SU-DHL-6 (cell line): ENCODE data around the gene RHOV.

Experiments used
- H2AFZ ChIP-seq: fragments of 200-600 bp; sonication (generic); 2 replicates; pipeline ENCODE4 v1.6.1; 2014; ENCODE audit warnings: low read depth, mild to moderate bottlenecking, moderate library complexity, mixed read lengths, antibody characterized with exemption, low read length; ENCODE audit not compliant: severe bottlenecking
- H3F3A ChIP-seq: fragments of 200-600 bp; shearing (Covaris generic); 2 replicates; pipeline ENCODE4 v1.6.0; 2016; ENCODE audit warnings: antibody characterized with exemption, mild to moderate bottlenecking; ENCODE audit not compliant: insufficient read depth
- H3K27ac ChIP-seq: fragments of 200-600 bp; sonication (generic); 2 replicates; pipeline ENCODE4 v1.5.1; 2016; ENCODE audit warnings: low read depth, mild to moderate bottlenecking, low read length, moderate library complexity, mixed read lengths
- H3K27me3 ChIP-seq: fragments of 200-600 bp; sonication (generic), shearing (Covaris generic); 2 replicates; pipeline ENCODE4 v1.6.0; 2014; ENCODE audit warnings: mild to moderate bottlenecking, low read length
- H3K36me3 ChIP-seq: fragments of 200-600 bp; sonication (generic); 2 replicates; pipeline ENCODE4 v1.6.1; 2014; ENCODE audit warnings: mild to moderate bottlenecking, low read length, mixed read lengths
- H3K4me2 ChIP-seq: fragments of 300-600, 200-600 bp; shearing (Covaris generic), sonication (generic); 2 replicates; pipeline ENCODE4 v1.6.0; 2014; ENCODE audit warnings: low read length, low read depth, mild to moderate bottlenecking; ENCODE audit not compliant: poor library complexity, severe bottlenecking
- H3K4me3 ChIP-seq: fragments of 200-600 bp; sonication (generic); 2 replicates; pipeline ENCODE4 v1.5.1; 2014; ENCODE audit warnings: antibody characterized with exemption, low read length, mild to moderate bottlenecking, mixed read lengths; ENCODE audit not compliant: insufficient read depth, poor library complexity, severe bottlenecking
- H3K79me2 ChIP-seq: fragments of 200-600 bp; sonication (generic); 2 replicates; pipeline ENCODE4 v1.6.1; 2014; ENCODE audit warnings: mild to moderate bottlenecking, low read length, moderate library complexity; ENCODE audit not compliant: insufficient read depth
- H3K9ac ChIP-seq: fragments of 200-600 bp; sonication (generic); 2 replicates; pipeline ENCODE4 v1.7.0; 2014; ENCODE audit warnings: mild to moderate bottlenecking, low read length
- H3K9me2 ChIP-seq: fragments of 200-600 bp; sonication (generic); replicated peaks from 2 replicates; pipeline ENCODE4 v1.6.1; 2014; ENCODE audit warnings: low read length; ENCODE audit not compliant: insufficient read depth
- H3K9me3 ChIP-seq: fragments of 200-600 bp; sonication (generic); 2 replicates; pipeline ENCODE4 v1.6.1; 2014; ENCODE audit warnings: low read length, mixed read lengths; ENCODE audit not compliant: insufficient read depth
- H4K20me1 ChIP-seq: fragments of 200-600 bp; sonication (generic); 2 replicates; pipeline ENCODE4 v1.6.1; 2014; ENCODE audit warnings: low read depth, mild to moderate bottlenecking, antibody characterized with exemption, low read length, moderate library complexity, mixed read lengths
- EZH2phosphoT487 ChIP-seq: fragments of 200-600 bp; sonication (generic), shearing (Covaris generic); conservative IDR thresholded peaks from 2 replicates; pipeline ENCODE4 v1.6.1; 2018; ENCODE audit warnings: mild to moderate bottlenecking, antibody characterized with exemption, low read length, moderate library complexity, mixed read lengths
- TF ChIP-seq, protein P1 (sequence below): fragments of 200-600 bp; sonication (generic); IDR thresholded peaks from one replicate; pipeline ENCODE4 v1.5.1; 2017; ENCODE audit warnings: antibody characterized with exemption, mild to moderate bottlenecking, low read length, moderate library complexity; ENCODE audit not compliant: insufficient read depth, poor library complexity, severe bottlenecking

Gene RHOV

DNA sequence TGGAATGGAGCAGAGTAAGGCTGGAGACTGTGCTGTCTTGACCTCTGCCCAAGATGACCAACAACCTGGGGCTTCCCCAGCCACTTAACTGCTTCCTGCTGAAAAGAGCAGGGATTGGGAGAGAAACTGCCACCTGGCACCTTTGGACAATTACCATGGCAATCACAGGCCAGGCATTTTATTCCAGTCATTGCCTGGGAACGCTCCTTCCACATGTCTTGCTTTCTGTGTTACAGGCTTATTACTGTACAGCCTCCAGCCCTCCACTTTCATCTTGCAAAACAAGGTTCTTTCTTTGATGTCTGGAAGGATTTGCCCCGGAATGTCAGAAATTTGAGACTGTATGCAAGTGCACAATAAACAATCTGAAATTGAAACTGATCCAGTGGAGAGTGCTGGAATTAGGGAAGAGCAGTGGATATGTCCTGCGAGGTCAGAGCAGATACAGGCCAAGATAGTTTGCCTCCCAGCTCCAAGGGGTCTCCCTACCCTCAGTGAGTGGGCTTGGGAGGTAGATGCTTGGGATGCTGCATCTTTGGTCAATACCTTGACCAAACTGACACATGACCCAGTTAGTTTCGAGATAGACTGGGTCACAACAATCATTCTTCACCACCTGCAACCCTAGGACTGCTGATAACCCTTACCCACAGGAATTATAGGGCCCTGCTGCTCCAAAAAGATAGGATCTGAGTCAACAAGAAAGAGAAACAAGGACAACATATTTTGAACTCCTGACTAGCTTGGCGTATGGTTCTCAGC is 48.2 kb downstream of the RHOV start:
- H3K9me2 ChIP-seq, result no peaks in the 10 kb centered on the region
- H2AFZ ChIP-seq, result no peak overlapping the region
- H3K9ac ChIP-seq, result no peak overlapping the region
- no peaks in the 10 kb centered on the region for H3K27me3 ChIP-seq
- no peak overlapping the region for H3K4me3 ChIP-seq
- H3K27ac ChIP-seq, result no peak overlapping the region
- no peaks in the 10 kb centered on the region for H3K79me2 ChIP-seq
- TF ChIP-seq, protein P1, sequence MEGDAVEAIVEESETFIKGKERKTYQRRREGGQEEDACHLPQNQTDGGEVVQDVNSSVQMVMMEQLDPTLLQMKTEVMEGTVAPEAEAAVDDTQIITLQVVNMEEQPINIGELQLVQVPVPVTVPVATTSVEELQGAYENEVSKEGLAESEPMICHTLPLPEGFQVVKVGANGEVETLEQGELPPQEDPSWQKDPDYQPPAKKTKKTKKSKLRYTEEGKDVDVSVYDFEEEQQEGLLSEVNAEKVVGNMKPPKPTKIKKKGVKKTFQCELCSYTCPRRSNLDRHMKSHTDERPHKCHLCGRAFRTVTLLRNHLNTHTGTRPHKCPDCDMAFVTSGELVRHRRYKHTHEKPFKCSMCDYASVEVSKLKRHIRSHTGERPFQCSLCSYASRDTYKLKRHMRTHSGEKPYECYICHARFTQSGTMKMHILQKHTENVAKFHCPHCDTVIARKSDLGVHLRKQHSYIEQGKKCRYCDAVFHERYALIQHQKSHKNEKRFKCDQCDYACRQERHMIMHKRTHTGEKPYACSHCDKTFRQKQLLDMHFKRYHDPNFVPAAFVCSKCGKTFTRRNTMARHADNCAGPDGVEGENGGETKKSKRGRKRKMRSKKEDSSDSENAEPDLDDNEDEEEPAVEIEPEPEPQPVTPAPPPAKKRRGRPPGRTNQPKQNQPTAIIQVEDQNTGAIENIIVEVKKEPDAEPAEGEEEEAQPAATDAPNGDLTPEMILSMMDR, result no peak
- no peak for TF ChIP-seq EZH2phosphoT487
- H3F3A ChIP-seq, result no peaks in the 10 kb centered on the region
- H3K4me2 ChIP-seq, result no peak overlapping the region
- no peaks in the 10 kb centered on the region for H3K9me3 ChIP-seq
- H4K20me1 ChIP-seq, result no peaks in the 10 kb centered on the region
- no peaks in the 10 kb centered on the region for H3K36me3 ChIP-seq

DNA sequence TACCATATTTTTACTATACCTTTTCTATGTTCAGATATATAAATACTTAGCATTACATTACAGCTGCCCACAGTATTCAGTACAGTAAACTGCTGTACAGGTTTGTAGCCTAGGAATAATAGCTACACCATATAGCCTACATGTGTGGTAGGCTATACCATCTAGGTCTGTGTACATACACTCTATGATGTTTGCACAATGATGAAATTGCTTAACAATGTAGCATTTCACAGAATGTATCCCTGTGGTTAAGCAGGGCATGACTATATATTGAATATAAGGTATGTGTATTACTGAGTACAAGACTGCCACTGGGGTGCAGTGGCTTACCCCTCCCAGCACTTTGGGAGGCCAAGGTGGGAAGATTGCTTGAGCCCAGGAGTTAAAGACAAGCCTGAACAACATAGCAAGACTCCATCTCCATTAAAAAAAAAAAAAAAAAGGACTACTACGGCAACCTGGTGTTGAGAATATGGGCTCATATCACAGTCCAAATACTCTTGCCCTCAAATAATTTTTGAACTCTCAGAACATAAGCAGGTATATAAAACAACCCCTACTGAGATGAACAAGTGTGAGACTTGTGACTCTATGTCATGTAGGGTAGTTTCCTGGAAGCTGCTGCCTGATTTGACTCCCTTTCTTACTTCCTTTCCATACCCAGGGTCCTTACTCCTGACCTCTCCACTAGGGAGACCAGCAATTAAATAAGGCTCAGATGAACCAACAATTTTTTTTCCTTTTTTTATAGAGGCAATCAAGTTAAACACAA is 50.3 kb downstream of the RHOV start:
- no peaks in the 10 kb centered on the region for H3K79me2 ChIP-seq
- H3K9me3 ChIP-seq, result no peaks in the 10 kb centered on the region
- TF ChIP-seq, protein P1, result no peak
- no peak for TF ChIP-seq EZH2phosphoT487
- no peak overlapping the region for H3K4me3 ChIP-seq
- H3K9ac ChIP-seq, result no peak overlapping the region
- H3K27me3 ChIP-seq, result no peaks in the 10 kb centered on the region
- no peak overlapping the region for H2AFZ ChIP-seq
- no peaks in the 10 kb centered on the region for H4K20me1 ChIP-seq
- no peak overlapping the region for H3K4me2 ChIP-seq
- no peaks in the 10 kb centered on the region for H3K36me3 ChIP-seq
- H3F3A ChIP-seq, result no peaks in the 10 kb centered on the region
- H3K9me2 ChIP-seq, result no peaks in the 10 kb centered on the region
- H3K27ac ChIP-seq, result no peak overlapping the region
